Measurements from ENCODE around the gene ARFGAP3. TPM values are rescaled to one million over a fixed set of nuclear protein-coding genes. Genes with fewer than 3 reads are reported as not detected.

Gene ARFGAP3
- total RNA-seq, 1 donor from 2014 or later, result 59.1 TPM

- Mint-ChIP-seq H3K4me3 (ENCODE audit: unreplicated experiment) (no peak overlapping the region), H3K4me1 (ENCODE audit: unreplicated experiment) (peaks cover 11% of the 10 kb centered on the region), H3K27ac (ENCODE audit: unreplicated experiment) (no peak overlapping the region), H3K9me3 (ENCODE audit: unreplicated experiment) (no peaks in the 10 kb centered on the region), H3K27me3 (ENCODE audit: unreplicated experiment) (no peaks in the 10 kb centered on the region), H3K36me3 (ENCODE audit: unreplicated experiment) (peaks cover 32% of the 10 kb centered on the region)
- TF ChIP-seq, protein P1, sequence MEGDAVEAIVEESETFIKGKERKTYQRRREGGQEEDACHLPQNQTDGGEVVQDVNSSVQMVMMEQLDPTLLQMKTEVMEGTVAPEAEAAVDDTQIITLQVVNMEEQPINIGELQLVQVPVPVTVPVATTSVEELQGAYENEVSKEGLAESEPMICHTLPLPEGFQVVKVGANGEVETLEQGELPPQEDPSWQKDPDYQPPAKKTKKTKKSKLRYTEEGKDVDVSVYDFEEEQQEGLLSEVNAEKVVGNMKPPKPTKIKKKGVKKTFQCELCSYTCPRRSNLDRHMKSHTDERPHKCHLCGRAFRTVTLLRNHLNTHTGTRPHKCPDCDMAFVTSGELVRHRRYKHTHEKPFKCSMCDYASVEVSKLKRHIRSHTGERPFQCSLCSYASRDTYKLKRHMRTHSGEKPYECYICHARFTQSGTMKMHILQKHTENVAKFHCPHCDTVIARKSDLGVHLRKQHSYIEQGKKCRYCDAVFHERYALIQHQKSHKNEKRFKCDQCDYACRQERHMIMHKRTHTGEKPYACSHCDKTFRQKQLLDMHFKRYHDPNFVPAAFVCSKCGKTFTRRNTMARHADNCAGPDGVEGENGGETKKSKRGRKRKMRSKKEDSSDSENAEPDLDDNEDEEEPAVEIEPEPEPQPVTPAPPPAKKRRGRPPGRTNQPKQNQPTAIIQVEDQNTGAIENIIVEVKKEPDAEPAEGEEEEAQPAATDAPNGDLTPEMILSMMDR (IDR thresholded peaks at IDR 0.05), result no peak
- DNase-seq (ENCODE audit: extremely low spot score, unreplicated experiment), result peak; percentile 34
Measured at GRCh38 chr22:42837556-42837955, 19.5 kb downstream of the ARFGAP3 start.

DNA sequence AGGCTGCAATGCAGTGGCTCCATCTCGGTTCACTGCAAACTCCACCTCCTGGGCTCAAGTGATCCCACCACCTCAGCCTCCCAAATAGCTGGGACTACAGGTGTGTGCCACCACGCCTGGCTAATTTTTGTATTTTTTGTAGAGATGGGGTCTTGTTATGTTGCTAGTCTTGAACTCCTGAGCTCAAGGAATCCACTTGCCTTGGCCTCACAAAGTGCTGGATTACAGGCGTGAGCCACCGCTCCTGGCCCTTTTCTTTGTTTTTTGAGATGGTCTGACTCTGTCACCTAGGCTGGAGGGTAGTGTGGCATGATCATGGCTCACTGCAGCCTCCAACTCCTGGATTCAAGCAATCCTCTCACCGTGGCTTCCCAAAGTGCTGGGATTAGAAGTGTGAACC lies 21.0 kb downstream of the ARFGAP3 start:
- Mint-ChIP-seq H3K4me3 (ENCODE audit: unreplicated experiment) (no peak overlapping the region), H3K9me3 (ENCODE audit: unreplicated experiment) (no peaks in the 10 kb centered on the region), H3K27me3 (ENCODE audit: unreplicated experiment) (no peaks in the 10 kb centered on the region), H3K27ac (ENCODE audit: unreplicated experiment) (no peak overlapping the region), H3K4me1 (ENCODE audit: unreplicated experiment) (peaks cover 2% of the 10 kb centered on the region), H3K36me3 (ENCODE audit: unreplicated experiment) (peaks cover 29% of the 10 kb centered on the region)
- DNase-seq (ENCODE audit: extremely low spot score, unreplicated experiment), result peak; percentile 51
- TF ChIP-seq, protein P1 (IDR thresholded peaks at IDR 0.05), result no peak

- no peak for DNase-seq (ENCODE audit: extremely low spot score, unreplicated experiment)
- Mint-ChIP-seq H3K9me3 (ENCODE audit: unreplicated experiment) (no peaks in the 10 kb centered on the region), H3K36me3 (ENCODE audit: unreplicated experiment) (peaks cover 24% of the 10 kb centered on the region), H3K4me3 (ENCODE audit: unreplicated experiment) (no peak overlapping the region), H3K4me1 (ENCODE audit: unreplicated experiment) (peaks cover under 1% of the 10 kb centered on the region), H3K27ac (ENCODE audit: unreplicated experiment) (no peak overlapping the region), H3K27me3 (ENCODE audit: unreplicated experiment) (no peaks in the 10 kb centered on the region)
- TF ChIP-seq, protein P1 (IDR thresholded peaks at IDR 0.05), result no peak
Measured at GRCh38 chr22:42834177-42834949, 22.7 kb downstream of the ARFGAP3 start.

DNA sequence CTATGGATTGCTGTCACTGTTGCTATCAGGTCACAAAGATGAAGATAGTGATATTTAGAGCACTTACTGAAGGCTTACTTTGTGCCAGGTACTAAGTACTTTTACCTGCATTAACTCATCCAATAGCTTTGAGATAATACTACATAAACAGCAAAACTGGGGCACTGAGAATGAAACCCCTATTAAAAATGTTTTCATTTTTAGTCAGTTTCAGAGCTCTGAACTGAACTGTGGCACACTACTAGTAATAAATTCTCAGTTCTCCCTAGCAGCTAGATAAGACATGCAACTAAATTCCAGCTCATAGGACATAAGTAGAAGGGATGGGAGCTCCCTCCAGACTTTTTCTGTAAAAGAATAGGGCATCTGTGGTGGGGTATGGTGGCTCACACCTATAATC lies 24.0 kb downstream of the ARFGAP3 start:
- H3K36me3 Mint-ChIP-seq (ENCODE audit: unreplicated experiment), result peaks cover 29% of the 10 kb centered on the region
- H3K9me3 Mint-ChIP-seq (ENCODE audit: unreplicated experiment), result no peaks in the 10 kb centered on the region
- TF ChIP-seq, protein P1 (IDR thresholded peaks at IDR 0.05), result no peak
- no peak for DNase-seq (ENCODE audit: extremely low spot score, unreplicated experiment)
- peaks cover 5% of the 10 kb centered on the region for H3K4me1 Mint-ChIP-seq (ENCODE audit: unreplicated experiment)
- H3K27ac Mint-ChIP-seq (ENCODE audit: unreplicated experiment), result no peak overlapping the region
- no peak overlapping the region for H3K4me3 Mint-ChIP-seq (ENCODE audit: unreplicated experiment)
- H3K27me3 Mint-ChIP-seq (ENCODE audit: unreplicated experiment), result no peaks in the 10 kb centered on the region

GRCh38 chr22:42831712-42832111 lies 25.4 kb downstream of the ARFGAP3 start:
- Mint-ChIP-seq H3K27ac (ENCODE audit: unreplicated experiment) (no peak overlapping the region), H3K9me3 (ENCODE audit: unreplicated experiment) (no peaks in the 10 kb centered on the region), H3K4me1 (ENCODE audit: unreplicated experiment) (peaks cover 5% of the 10 kb centered on the region), H3K36me3 (ENCODE audit: unreplicated experiment) (peaks cover 30% of the 10 kb centered on the region), H3K4me3 (ENCODE audit: unreplicated experiment) (no peak overlapping the region), H3K27me3 (ENCODE audit: unreplicated experiment) (no peaks in the 10 kb centered on the region)
- TF ChIP-seq, protein P1 (IDR thresholded peaks at IDR 0.05), result no peak
- peak; percentile 32 for DNase-seq (ENCODE audit: extremely low spot score, unreplicated experiment)

All from osteocyte (in vitro differentiated cells).